GM06990 (cell line): ENCODE data around the gene PRL.

ENCODE experiments used
- DNase-seq: peaks from one replicate; pipeline ENCODE4 v3.0.0-alpha.2; 2011; ENCODE audit not compliant: insufficient read length; ENCODE audit errors: extremely low read depth
- H3K27me3 ChIP-seq: replicated peaks from 2 replicates; pipeline ENCODE4 v1.6.0; 2011; ENCODE audit warnings: low read length; ENCODE audit not compliant: control insufficient read depth, insufficient read depth
- H3K36me3 ChIP-seq: 2 replicates; pipeline ENCODE4 v1.5.1; 2011; ENCODE audit warnings: low read length; ENCODE audit not compliant: control insufficient read depth, insufficient read depth
- H3K4me3 ChIP-seq: replicated peaks from 2 replicates; pipeline ENCODE4 v1.5.1; 2011; ENCODE audit warnings: low read depth, mild to moderate bottlenecking, control low read depth, low read length
- CTCF ChIP-seq: IDR thresholded peaks from 2 replicates; pipeline ENCODE4 v1.5.1; 2011; ENCODE audit warnings: low read length, control low read depth, mild to moderate bottlenecking, inconsistent platforms; ENCODE audit not compliant: insufficient read depth, poor library complexity, severe bottlenecking

The PRL gene

GRCh38 chr6:22295145-22295544, 1.7 kb downstream of the PRL start:
- no peaks in the 10 kb centered on the region for H3K27me3 ChIP-seq
- no peaks in the 10 kb centered on the region for H3K36me3 ChIP-seq
- no peak overlapping the region for H3K4me3 ChIP-seq
- no peak for TF ChIP-seq CTCF
- DNase-seq = no peak

- TF ChIP-seq CTCF = no peak
- no peaks in the 10 kb centered on the region for H3K27me3 ChIP-seq
- H3K36me3 ChIP-seq = no peaks in the 10 kb centered on the region
- no peak overlapping the region for H3K4me3 ChIP-seq
- DNase-seq = no peak
Measured at GRCh38 chr6:22294301-22294700, 2.5 kb downstream of the PRL start.

GRCh38 chr6:22290045-22290444, 6.8 kb downstream of the PRL start:
- H3K4me3 ChIP-seq = no peak overlapping the region
- no peak for TF ChIP-seq CTCF
- DNase-seq = no peak
- no peaks in the 10 kb centered on the region for H3K27me3 ChIP-seq
- H3K36me3 ChIP-seq = no peaks in the 10 kb centered on the region

GRCh38 chr6:22288721-22289120, 8.1 kb downstream of the PRL start:
- Histone ChIP-seq H3K27me3 (no peaks in the 10 kb centered on the region), H3K4me3 (no peak overlapping the region), H3K36me3 (no peaks in the 10 kb centered on the region)
- no peak for TF ChIP-seq CTCF
- no peak for DNase-seq

GRCh38 chr6:22284666-22285065, 12.2 kb downstream of the PRL start:
- TF ChIP-seq CTCF = no peak
- Histone ChIP-seq H3K4me3 (no peak overlapping the region), H3K36me3 (no peaks in the 10 kb centered on the region), H3K27me3 (no peaks in the 10 kb centered on the region)
- DNase-seq = no peak

- no peak for TF ChIP-seq CTCF
- no peak for DNase-seq
- H3K36me3 ChIP-seq = no peaks in the 10 kb centered on the region
- H3K4me3 ChIP-seq = no peak overlapping the region
- no peaks in the 10 kb centered on the region for H3K27me3 ChIP-seq
Measured at GRCh38 chr6:22281341-22282085, 15.3 kb downstream of the PRL start.
